Astrocyte (in vitro differentiated cells and primary cell): ENCODE results near the gene COA5.

ENCODE experiments used
- EZH2 ChIP-seq: IDR thresholded peaks from 2 replicates; pipeline ENCODE4 v1.6.1; 2012; ENCODE audit warnings: mild to moderate bottlenecking, low read length, inconsistent platforms; ENCODE audit not compliant: insufficient read depth
- TF ChIP-seq, protein P1 (sequence below): IDR thresholded peaks from 2 replicates; pipeline ENCODE4 v1.5.1; 2011; ENCODE audit warnings: low read depth, mild to moderate bottlenecking, inconsistent platforms, low read length, moderate library complexity; ENCODE audit not compliant: insufficient read depth

DNA sequence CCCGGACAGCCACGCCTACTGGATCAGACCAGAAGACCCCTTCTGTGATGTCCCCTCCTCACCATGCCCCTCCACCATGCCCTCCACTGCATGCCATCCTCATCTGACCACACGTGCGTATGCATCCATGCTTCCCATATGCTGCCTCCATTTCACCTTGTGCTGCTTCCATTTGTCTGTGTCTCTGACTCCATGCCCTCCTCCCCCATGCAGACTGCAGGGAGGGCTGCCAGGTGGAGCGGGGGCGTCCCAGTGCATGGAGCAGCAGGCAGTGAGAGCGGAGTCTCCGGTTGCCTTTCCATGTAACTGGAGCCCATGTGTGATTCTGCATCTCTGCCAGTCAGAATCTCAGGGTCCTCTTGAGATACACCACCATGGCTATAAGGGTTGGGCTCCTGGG lies 52.6 kb downstream of the COA5 start:
- no peak for TF ChIP-seq EZH2
- TF ChIP-seq, protein P1, sequence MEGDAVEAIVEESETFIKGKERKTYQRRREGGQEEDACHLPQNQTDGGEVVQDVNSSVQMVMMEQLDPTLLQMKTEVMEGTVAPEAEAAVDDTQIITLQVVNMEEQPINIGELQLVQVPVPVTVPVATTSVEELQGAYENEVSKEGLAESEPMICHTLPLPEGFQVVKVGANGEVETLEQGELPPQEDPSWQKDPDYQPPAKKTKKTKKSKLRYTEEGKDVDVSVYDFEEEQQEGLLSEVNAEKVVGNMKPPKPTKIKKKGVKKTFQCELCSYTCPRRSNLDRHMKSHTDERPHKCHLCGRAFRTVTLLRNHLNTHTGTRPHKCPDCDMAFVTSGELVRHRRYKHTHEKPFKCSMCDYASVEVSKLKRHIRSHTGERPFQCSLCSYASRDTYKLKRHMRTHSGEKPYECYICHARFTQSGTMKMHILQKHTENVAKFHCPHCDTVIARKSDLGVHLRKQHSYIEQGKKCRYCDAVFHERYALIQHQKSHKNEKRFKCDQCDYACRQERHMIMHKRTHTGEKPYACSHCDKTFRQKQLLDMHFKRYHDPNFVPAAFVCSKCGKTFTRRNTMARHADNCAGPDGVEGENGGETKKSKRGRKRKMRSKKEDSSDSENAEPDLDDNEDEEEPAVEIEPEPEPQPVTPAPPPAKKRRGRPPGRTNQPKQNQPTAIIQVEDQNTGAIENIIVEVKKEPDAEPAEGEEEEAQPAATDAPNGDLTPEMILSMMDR: no peak
